BJ (cell line): ENCODE data around the gene FLACC1. TPM values are rescaled to one million over a fixed set of nuclear protein-coding genes. Genes with fewer than 3 reads are reported as not detected.

Experiments
- CTCF ChIA-PET: fragments of 350-600 bp; formaldehyde crosslinking; extraction: SDS; loops from one replicate; lab custom pipeline; 2021; ENCODE audit warnings: antibody characterized with exemption, inconsistent platforms; lab: Yijun Ruan, JAX
- POLR2A ChIA-PET: fragments of 300-600 bp; sonication (Branson Sonifier 250); formaldehyde crosslinking; extraction: SDS; loops from one replicate; lab custom pipeline; 2021; ENCODE audit warnings: antibody characterized with exemption; lab: Charles Lee
- DNase-seq: peaks from one replicate; pipeline ENCODE4 v3.0.0-alpha.2; 2011; ENCODE audit warnings: low read depth
- H3K27me3 ChIP-seq: 2 replicates; pipeline ENCODE4 v1.6.0; 2011; ENCODE audit warnings: low read length; ENCODE audit not compliant: control insufficient read depth, insufficient read depth
- H3K36me3 ChIP-seq: 2 replicates; pipeline ENCODE4 v1.5.1; 2011; ENCODE audit warnings: low read length; ENCODE audit not compliant: control insufficient read depth, insufficient read depth
- H3K4me3 ChIP-seq: 2 replicates; pipeline ENCODE4 v1.5.1; 2011; ENCODE audit warnings: low read depth, mild to moderate bottlenecking, control low read depth, low read length
- polyA plus RNA-seq: library from polyadenylated mRNA; depleted of rRNA; stranded (reverse); fragments of >200 nt; gene quantifications from 2 replicates; pipeline ENCODE4 v1.2.3, GENCODE V29; 2011
- TF ChIP-seq, protein P1 (sequence below): IDR thresholded peaks from 2 replicates; pipeline ENCODE4 v1.5.1; 2011; ENCODE audit warnings: low read depth, mild to moderate bottlenecking, control low read depth, inconsistent platforms, low read length, moderate library complexity; ENCODE audit not compliant: insufficient read depth

Gene FLACC1
- polyA plus RNA-seq, 1 experiment, result 0.49 TPM

DNA sequence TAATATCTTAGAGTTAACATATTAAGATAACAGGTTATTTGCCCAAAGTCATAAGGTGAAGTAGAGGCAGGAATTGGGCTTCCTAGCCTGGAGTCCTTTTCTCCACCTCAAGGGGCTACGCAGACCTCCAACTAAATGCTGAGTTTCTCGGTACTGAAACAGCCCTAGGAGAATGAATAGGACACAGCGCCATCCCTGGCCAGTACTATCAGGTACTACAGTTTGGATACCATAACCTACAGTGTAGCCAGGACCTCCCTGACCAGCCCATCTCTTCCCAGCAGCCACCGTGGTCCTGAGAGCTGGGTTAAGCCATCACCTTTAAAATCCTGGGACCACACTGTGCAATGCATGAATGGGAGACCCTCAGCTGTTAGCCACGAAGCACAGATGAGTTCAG lies 81.2 kb downstream of the FLACC1 start:
- TF ChIP-seq, protein P1, sequence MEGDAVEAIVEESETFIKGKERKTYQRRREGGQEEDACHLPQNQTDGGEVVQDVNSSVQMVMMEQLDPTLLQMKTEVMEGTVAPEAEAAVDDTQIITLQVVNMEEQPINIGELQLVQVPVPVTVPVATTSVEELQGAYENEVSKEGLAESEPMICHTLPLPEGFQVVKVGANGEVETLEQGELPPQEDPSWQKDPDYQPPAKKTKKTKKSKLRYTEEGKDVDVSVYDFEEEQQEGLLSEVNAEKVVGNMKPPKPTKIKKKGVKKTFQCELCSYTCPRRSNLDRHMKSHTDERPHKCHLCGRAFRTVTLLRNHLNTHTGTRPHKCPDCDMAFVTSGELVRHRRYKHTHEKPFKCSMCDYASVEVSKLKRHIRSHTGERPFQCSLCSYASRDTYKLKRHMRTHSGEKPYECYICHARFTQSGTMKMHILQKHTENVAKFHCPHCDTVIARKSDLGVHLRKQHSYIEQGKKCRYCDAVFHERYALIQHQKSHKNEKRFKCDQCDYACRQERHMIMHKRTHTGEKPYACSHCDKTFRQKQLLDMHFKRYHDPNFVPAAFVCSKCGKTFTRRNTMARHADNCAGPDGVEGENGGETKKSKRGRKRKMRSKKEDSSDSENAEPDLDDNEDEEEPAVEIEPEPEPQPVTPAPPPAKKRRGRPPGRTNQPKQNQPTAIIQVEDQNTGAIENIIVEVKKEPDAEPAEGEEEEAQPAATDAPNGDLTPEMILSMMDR, result no peak
- ChIA-PET CTCF (no interaction called here), POLR2A (no interaction called here)
- Histone ChIP-seq H3K27me3 (no peaks in the 10 kb centered on the region), H3K36me3 (peaks cover 7% of the 10 kb centered on the region), H3K4me3 (no peak overlapping the region)
- no peak for DNase-seq

DNA sequence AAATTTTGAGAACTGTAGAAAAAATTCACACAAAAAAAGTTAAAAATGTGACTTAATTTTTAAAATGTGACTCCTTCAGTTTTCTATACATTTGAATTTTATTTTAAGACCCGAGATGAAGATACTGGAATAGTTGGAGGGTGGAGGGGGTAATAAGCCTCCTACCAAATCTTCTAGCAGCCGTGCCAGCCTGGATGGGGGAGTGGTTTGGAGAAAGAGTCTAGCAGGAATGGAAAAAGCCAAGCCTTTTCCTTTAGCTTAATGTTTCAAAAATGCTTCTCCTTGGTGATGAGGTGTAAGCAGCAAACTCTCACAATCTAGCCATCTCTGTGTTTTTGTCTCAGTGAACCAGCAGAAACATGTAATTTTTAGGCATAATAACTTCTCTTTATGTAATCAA lies 82.1 kb downstream of the FLACC1 start:
- Histone ChIP-seq H3K36me3 (peaks cover 7% of the 10 kb centered on the region), H3K27me3 (no peaks in the 10 kb centered on the region), H3K4me3 (no peak overlapping the region)
- no peak for DNase-seq
- ChIA-PET POLR2A (no interaction called here), CTCF (interaction anchor here (0.9 kb wide), 1 partner anchor 43 kb away, joined by 7 read pairs; no protein-coding TSS in a partner anchor)
- TF ChIP-seq, protein P1, result no peak

DNA sequence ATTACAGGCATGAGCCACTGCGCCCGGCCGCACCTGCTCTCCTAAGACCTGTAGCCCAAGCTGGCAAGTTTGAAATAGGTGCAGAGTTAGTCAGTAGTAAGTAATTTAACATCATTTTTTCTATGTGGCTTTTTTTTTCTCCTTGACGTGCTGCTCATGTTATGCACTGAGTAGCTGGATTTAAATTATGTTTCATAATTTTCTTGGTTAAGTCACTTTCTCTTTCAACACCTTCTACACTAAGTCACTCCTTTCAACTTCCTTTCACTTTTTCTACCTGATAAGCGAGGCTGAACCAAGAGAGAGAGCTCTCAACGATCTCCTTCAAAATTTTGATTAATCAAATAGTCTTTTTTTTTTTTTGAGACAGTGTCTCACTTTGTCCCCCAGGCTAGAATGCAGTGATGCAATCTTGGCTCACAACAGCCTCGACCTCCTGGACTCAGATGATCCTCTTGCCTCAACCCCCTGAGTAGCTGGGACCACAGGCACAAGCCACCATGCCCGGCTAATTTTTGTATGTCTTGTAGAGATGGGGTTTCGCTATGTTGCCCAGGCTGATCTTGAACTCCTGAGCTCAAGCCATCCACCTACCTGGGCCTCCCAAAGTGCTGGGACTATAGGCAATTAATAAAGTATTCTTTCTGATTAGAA lies 83.7 kb downstream of the FLACC1 start:
- no peak overlapping the region for H3K4me3 ChIP-seq
- peaks cover 7% of the 10 kb centered on the region for H3K36me3 ChIP-seq
- no peak for DNase-seq
- TF ChIP-seq, protein P1, result no peak
- H3K27me3 ChIP-seq, result no peaks in the 10 kb centered on the region
- CTCF ChIA-PET, result no interaction called here
- POLR2A ChIA-PET, result no interaction called here

DNA sequence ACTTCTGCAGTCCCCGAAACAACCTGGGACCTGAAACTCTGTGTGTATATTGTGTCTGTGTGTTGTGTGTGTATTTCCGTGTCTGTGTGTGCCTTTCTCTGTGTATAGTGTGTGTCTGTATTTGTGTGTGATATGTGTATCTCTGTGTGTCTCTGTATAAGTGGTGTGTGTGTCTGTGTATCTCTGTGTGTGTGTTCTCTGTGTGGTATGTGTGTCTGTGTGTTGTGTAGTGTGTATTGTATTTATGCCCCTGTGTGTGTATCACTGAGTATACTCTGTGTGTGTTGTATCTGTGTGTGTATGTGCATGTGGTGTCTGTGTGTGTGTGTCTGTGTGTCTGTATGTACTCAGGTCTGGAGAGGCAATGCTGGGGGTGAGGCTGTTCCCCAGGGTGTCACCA lies 85.2 kb downstream of the FLACC1 start:
- H3K27me3 ChIP-seq, result no peaks in the 10 kb centered on the region
- H3K4me3 ChIP-seq, result no peak overlapping the region
- TF ChIP-seq, protein P1, result no peak
- CTCF ChIA-PET, result no interaction called here
- POLR2A ChIA-PET, result no interaction called here
- peaks cover 7% of the 10 kb centered on the region for H3K36me3 ChIP-seq
- no peak for DNase-seq

DNA sequence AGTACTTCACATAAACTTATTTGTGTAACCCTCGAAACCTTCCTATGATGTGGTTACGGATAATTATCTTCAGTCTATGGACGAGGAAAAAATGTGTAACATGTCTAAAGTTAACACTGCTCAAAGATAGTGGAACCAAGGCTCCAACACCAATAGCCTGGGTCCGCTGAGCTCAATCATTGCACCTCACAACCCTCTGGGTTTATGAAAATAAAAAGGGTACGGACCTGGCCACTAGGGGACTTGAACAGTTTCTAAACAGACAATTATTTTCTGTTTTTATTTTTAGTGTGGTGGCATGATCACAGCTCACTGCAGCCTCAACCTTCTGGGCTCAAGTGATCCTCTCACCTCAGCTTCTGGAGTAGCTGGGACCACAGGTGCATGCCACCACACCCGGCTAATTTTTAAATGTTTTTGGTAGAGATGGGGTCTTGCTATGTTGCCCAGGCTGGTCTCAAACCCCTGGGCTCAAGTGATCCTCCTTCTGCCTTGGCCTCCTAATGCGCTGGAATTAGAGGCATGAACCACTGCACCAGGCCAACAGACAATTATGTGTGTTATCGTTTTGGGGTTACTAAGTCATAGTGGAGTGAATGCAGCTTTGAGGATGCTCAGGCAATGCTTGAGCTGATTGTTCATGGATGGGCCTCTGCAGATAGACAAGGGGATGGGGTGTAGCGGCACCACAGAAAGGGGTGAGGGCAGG lies 86.7 kb downstream of the FLACC1 start:
- POLR2A ChIA-PET, result no interaction called here
- H3K27me3 ChIP-seq, result no peaks in the 10 kb centered on the region
- CTCF ChIA-PET, result no interaction called here

More for the DNA sequence above, 86.7 kb downstream of the FLACC1 start:
- Histone ChIP-seq H3K4me3 (no peak overlapping the region), H3K36me3 (peaks cover 5% of the 10 kb centered on the region)
- TF ChIP-seq, protein P1, result no peak
- DNase-seq, result no peak
